Adipocyte (in vitro differentiated cells): ENCODE results near the gene CYP17A1.

Experiments used
- DNase-seq: peaks from one replicate; pipeline ENCODE4 v3.0.0-alpha.2; 2015; ENCODE audit warnings: low read depth
- H3K27me3 ChIP-seq: replicated peaks from 2 replicates; pipeline ENCODE4 v1.7.0; 2013; ENCODE audit warnings: mild to moderate bottlenecking, low read length, moderate library complexity; ENCODE audit not compliant: control insufficient read depth, insufficient read depth
- H3K36me3 ChIP-seq: 2 replicates; pipeline ENCODE4 v1.7.0; 2013; ENCODE audit warnings: low read length, mild to moderate bottlenecking, moderate library complexity; ENCODE audit not compliant: control insufficient read depth, insufficient read depth, severe bottlenecking
- H3K4me1 ChIP-seq: 2 replicates; pipeline ENCODE4 v1.7.0; 2013; ENCODE audit warnings: mild to moderate bottlenecking, low read length, moderate library complexity; ENCODE audit not compliant: control insufficient read depth, insufficient read depth
- H3K4me3 ChIP-seq: 2 replicates; pipeline ENCODE4 v1.7.0; 2013; ENCODE audit warnings: mild to moderate bottlenecking, low read length, moderate library complexity
- H3K9ac ChIP-seq: 2 replicates; pipeline ENCODE4 v1.7.0; 2013; ENCODE audit warnings: mild to moderate bottlenecking, low read length, moderate library complexity
- H3K9me3 ChIP-seq: 2 replicates; pipeline ENCODE4 v1.7.0; 2013; ENCODE audit warnings: mild to moderate bottlenecking, low read length, moderate library complexity; ENCODE audit not compliant: control insufficient read depth

The CYP17A1 gene

GRCh38 chr10:102782673-102783551 is 54.3 kb downstream of the CYP17A1 start:
- H3K27me3 ChIP-seq, result no peaks in the 10 kb centered on the region
- peak overlapping the region; percentile 66 for H3K9ac ChIP-seq
- peak overlapping the region; percentile 49 for H3K4me3 ChIP-seq
- H3K36me3 ChIP-seq, result no peaks in the 10 kb centered on the region
- peaks cover 79% of the 10 kb centered on the region for H3K4me1 ChIP-seq
- peak; percentile 78 for DNase-seq
- no peaks in the 10 kb centered on the region for H3K9me3 ChIP-seq

- H3K9ac ChIP-seq, result peak overlapping the region; percentile 38
- peak overlapping the region; percentile 40 for H3K4me3 ChIP-seq
- H3K27me3 ChIP-seq, result no peaks in the 10 kb centered on the region
- no peaks in the 10 kb centered on the region for H3K36me3 ChIP-seq
- peak; percentile 61 for DNase-seq
- H3K9me3 ChIP-seq, result no peaks in the 10 kb centered on the region
- H3K4me1 ChIP-seq, result peaks cover 86% of the 10 kb centered on the region
Measured at GRCh38 chr10:102781921-102782557, 55.2 kb downstream of the CYP17A1 start.

GRCh38 chr10:102781090-102781920 is 55.9 kb downstream of the CYP17A1 start:
- H3K4me3 ChIP-seq, result no peak overlapping the region
- H3K27me3 ChIP-seq, result no peaks in the 10 kb centered on the region
- no peaks in the 10 kb centered on the region for H3K36me3 ChIP-seq
- peaks cover 85% of the 10 kb centered on the region for H3K4me1 ChIP-seq
- DNase-seq, result no peak
- H3K9me3 ChIP-seq, result no peaks in the 10 kb centered on the region
- no peak overlapping the region for H3K9ac ChIP-seq
